ENCODE measurements around the gene ECD.

The ECD gene

DNA sequence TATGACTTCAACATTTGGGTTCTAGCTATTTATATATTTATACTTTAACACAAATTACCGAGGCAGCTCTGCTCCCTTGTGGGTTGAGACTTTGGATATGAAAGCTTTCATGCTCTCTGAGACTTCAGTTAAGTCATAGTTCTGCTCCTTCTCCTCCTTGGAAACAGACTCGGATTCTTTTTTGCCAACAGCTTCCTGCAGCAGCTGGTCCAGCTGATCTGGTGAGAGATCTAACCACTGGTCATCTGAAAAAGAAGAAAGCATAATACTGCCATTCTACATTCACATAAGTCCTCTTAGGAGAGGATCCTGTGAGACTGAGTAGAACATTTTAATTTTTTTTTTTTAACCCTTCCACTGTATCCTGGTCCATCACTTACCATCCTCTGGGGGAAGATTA lies 28.6 kb downstream of the ECD start:
- no peak overlapping the region for H3K4me2 ChIP-seq (ENCODE audit: insufficient read depth, low read length)
- H3K27ac ChIP-seq (ENCODE audit: low read length) = no peak overlapping the region
- DNase-seq = no peak
- no peaks in the 10 kb centered on the region for H3K27me3 ChIP-seq (ENCODE audit: insufficient read depth, low read length, poor library complexity)
- H3K36me3 ChIP-seq (ENCODE audit: insufficient read depth, low read length) = peaks cover 83% of the 10 kb centered on the region
- no peak overlapping the region for H3K9ac ChIP-seq (ENCODE audit: low read depth, low read length)
- H3K79me2 ChIP-seq (ENCODE audit: insufficient read depth, low read length) = no peaks in the 10 kb centered on the region
- H3K4me1 ChIP-seq (ENCODE audit: insufficient read depth, low read length) = no peaks in the 10 kb centered on the region
- H3K4me3 ChIP-seq (ENCODE audit: low read depth in 1 of 2, low read length in 2 of 2) = no peak overlapping the region
- H4K20me1 ChIP-seq (ENCODE audit: insufficient read depth, low read length) = no peaks in the 10 kb centered on the region
- ATAC-seq (ENCODE audit: insufficient read depth, low read depth) = no peak
- TF ChIP-seq, protein P1, sequence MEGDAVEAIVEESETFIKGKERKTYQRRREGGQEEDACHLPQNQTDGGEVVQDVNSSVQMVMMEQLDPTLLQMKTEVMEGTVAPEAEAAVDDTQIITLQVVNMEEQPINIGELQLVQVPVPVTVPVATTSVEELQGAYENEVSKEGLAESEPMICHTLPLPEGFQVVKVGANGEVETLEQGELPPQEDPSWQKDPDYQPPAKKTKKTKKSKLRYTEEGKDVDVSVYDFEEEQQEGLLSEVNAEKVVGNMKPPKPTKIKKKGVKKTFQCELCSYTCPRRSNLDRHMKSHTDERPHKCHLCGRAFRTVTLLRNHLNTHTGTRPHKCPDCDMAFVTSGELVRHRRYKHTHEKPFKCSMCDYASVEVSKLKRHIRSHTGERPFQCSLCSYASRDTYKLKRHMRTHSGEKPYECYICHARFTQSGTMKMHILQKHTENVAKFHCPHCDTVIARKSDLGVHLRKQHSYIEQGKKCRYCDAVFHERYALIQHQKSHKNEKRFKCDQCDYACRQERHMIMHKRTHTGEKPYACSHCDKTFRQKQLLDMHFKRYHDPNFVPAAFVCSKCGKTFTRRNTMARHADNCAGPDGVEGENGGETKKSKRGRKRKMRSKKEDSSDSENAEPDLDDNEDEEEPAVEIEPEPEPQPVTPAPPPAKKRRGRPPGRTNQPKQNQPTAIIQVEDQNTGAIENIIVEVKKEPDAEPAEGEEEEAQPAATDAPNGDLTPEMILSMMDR (IDR thresholded peaks at IDR 0.05; ENCODE audit: borderline replicate concordance, extremely low read depth, low read length, poor library complexity, severe bottlenecking) = no peak
- no peak for TF ChIP-seq EZH2 (IDR thresholded peaks at IDR 0.05; ENCODE audit: borderline replicate concordance, low read depth, low read length, severe bottlenecking)
- H3K9me3 ChIP-seq (ENCODE audit: insufficient read depth, low read length, severe bottlenecking) = no peaks in the 10 kb centered on the region
- no peak overlapping the region for H2AFZ ChIP-seq (ENCODE audit: low read depth, low read length)

DNA sequence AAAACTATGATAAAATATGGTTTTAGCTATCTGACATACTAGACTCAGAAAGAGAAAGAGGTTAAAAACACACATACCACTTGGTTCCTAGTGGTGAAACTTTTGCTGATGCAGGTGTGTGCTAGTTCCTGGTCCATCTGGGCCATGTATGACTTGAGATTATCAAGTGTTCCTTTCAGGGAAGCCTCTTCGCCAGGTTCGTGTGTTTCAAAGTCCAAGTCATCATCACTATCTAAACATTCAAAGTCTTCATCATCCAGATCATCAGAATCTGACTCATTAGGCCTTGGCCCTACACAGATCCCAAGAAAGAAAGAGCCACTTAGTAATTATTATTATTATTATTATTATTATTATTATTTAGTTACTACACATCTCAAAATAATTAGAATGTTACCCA lies 31.2 kb downstream of the ECD start:
- no peaks in the 10 kb centered on the region for H4K20me1 ChIP-seq (ENCODE audit: insufficient read depth, low read length)
- H3K4me1 ChIP-seq (ENCODE audit: insufficient read depth, low read length) = no peaks in the 10 kb centered on the region
- H3K4me3 ChIP-seq (ENCODE audit: low read depth in 1 of 2, low read length in 2 of 2) = no peak overlapping the region
- no peak overlapping the region for H3K9ac ChIP-seq (ENCODE audit: low read depth, low read length)
- no peaks in the 10 kb centered on the region for H3K9me3 ChIP-seq (ENCODE audit: insufficient read depth, low read length, severe bottlenecking)
- TF ChIP-seq, protein P1 (IDR thresholded peaks at IDR 0.05; ENCODE audit: borderline replicate concordance, extremely low read depth, low read length, poor library complexity, severe bottlenecking) = no peak
- TF ChIP-seq EZH2 (IDR thresholded peaks at IDR 0.05; ENCODE audit: borderline replicate concordance, low read depth, low read length, severe bottlenecking) = no peak
- H3K36me3 ChIP-seq (ENCODE audit: insufficient read depth, low read length) = peaks cover 87% of the 10 kb centered on the region
- no peak overlapping the region for H3K27ac ChIP-seq (ENCODE audit: low read length)
- ATAC-seq (ENCODE audit: insufficient read depth, low read depth) = no peak
- H2AFZ ChIP-seq (ENCODE audit: low read depth, low read length) = no peak overlapping the region
- H3K79me2 ChIP-seq (ENCODE audit: insufficient read depth, low read length) = no peaks in the 10 kb centered on the region
- H3K4me2 ChIP-seq (ENCODE audit: insufficient read depth, low read length) = no peak overlapping the region
- no peak for DNase-seq
- H3K27me3 ChIP-seq (ENCODE audit: insufficient read depth, low read length, poor library complexity) = no peaks in the 10 kb centered on the region

DNA sequence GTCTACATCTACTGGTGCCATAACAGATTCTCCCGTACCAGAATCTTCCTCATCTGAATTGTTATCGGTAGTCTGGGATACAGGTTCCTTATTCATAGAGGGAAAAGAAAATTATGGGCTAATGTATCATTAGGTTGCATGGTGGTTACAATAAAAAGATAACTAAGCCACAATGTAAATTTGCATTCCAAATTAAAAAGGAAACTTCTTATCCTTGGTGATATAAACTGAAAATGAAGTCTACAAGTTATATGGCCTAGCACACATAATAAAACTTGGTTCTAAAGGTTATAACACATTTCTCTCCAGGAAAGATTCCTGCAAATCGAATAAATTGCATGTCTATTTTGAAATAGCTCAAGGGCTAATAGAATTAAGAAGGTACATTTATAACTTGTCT lies 33.1 kb downstream of the ECD start:
- Histone ChIP-seq H2AFZ (ENCODE audit: low read depth, low read length) (no peak overlapping the region), H3K9me3 (ENCODE audit: insufficient read depth, low read length, severe bottlenecking) (no peaks in the 10 kb centered on the region), H3K4me1 (ENCODE audit: insufficient read depth, low read length) (no peaks in the 10 kb centered on the region), H3K27ac (ENCODE audit: low read length) (no peak overlapping the region), H4K20me1 (ENCODE audit: insufficient read depth, low read length) (no peaks in the 10 kb centered on the region), H3K9ac (ENCODE audit: low read depth, low read length) (no peak overlapping the region), H3K4me2 (ENCODE audit: insufficient read depth, low read length) (no peak overlapping the region), H3K36me3 (ENCODE audit: insufficient read depth, low read length) (peaks cover 87% of the 10 kb centered on the region), H3K79me2 (ENCODE audit: insufficient read depth, low read length) (no peaks in the 10 kb centered on the region), H3K4me3 (ENCODE audit: low read depth in 1 of 2, low read length in 2 of 2) (no peak overlapping the region), H3K27me3 (ENCODE audit: insufficient read depth, low read length, poor library complexity) (no peaks in the 10 kb centered on the region)
- DNase-seq (no peak), ATAC-seq (ENCODE audit: insufficient read depth, low read depth) (no peak)
- no peak for TF ChIP-seq EZH2 (IDR thresholded peaks at IDR 0.05; ENCODE audit: borderline replicate concordance, low read depth, low read length, severe bottlenecking)
- TF ChIP-seq, protein P1 (IDR thresholded peaks at IDR 0.05; ENCODE audit: borderline replicate concordance, extremely low read depth, low read length, poor library complexity, severe bottlenecking) = no peak
